CD4-positive, alpha-beta T cell treated with Interleukin-21 for 1 hour (primary cell): Measurements from ENCODE around the gene PI3.

ENCODE experiments used
- DNase-seq: peaks from one replicate; pipeline ENCODE4 v3.0.0-alpha.2; 2020

The PI3 gene

GRCh38 chr20:45189067-45189609 lies 14.4 kb downstream of the PI3 start:
- no peak for DNase-seq

GRCh38 chr20:45189861-45190260 lies 15.2 kb downstream of the PI3 start:
- DNase-seq = no peak

- DNase-seq = no peak
These were observed 17.2 kb downstream of the PI3 start for GRCh38 chr20:45191926-45192325.

- no peak for DNase-seq
These were observed 18.6 kb downstream of the PI3 start for GRCh38 chr20:45193331-45193730.

GRCh38 chr20:45206725-45207124 lies 32.0 kb downstream of the PI3 start, which contains the start of gene SEMG1:
SEMG1 (plus strand) TSS chr20:45207033; CDS start chr20:45207054, 21 bp downstream.
- DNase-seq = no peak

GRCh38 chr20:45209924-45210323 lies 35.2 kb downstream of the PI3 start:
- no peak for DNase-seq

- no peak for DNase-seq
These were observed 37.1 kb downstream of the PI3 start for GRCh38 chr20:45211569-45212474.

GRCh38 chr20:45212836-45213235 lies 38.1 kb downstream of the PI3 start:
- DNase-seq = no peak

GRCh38 chr20:45218124-45218523 lies 43.4 kb downstream of the PI3 start:
- no peak for DNase-seq

- DNase-seq = no peak
These were observed 43.9 kb downstream of the PI3 start for GRCh38 chr20:45218636-45219035.

GRCh38 chr20:45221076-45221475 lies 46.4 kb downstream of the PI3 start, which contains the start of gene SEMG2:
SEMG2 (plus strand) TSS chr20:45221373; CDS start chr20:45221390, 17 bp downstream.
- no peak for DNase-seq

- DNase-seq = no peak
These were observed 48.4 kb downstream of the PI3 start for GRCh38 chr20:45223136-45223535.
